Measurements from ENCODE around the gene IQCK. TPM values are rescaled to one million over a fixed set of nuclear protein-coding genes. Genes with fewer than 3 reads are reported as not detected.

The IQCK gene
- polyA plus RNA-seq, 1 donor from 2014 or later = 3.4 TPM

GRCh38 chr16:19691161-19691711, 26.8 kb upstream of the IQCK start:
- H3K4me3 Mint-ChIP-seq = no peak overlapping the region
- H3K36me3 Mint-ChIP-seq = peaks cover 8% of the 10 kb centered on the region
- H3K27ac Mint-ChIP-seq = no peak overlapping the region
- H3K27me3 Mint-ChIP-seq = no peaks in the 10 kb centered on the region
- H3K4me1 Mint-ChIP-seq = peaks cover 0 to 5% (median 0%) of the 10 kb centered on the region in 3 donors
- no peaks in the 10 kb centered on the region for H3K9me3 Mint-ChIP-seq

- Mint-ChIP-seq H3K27ac (no peak overlapping the region), H3K9me3 (no peaks in the 10 kb centered on the region), H3K27me3 (no peaks in the 10 kb centered on the region), H3K36me3 (peaks cover 6% of the 10 kb centered on the region), H3K4me1 (peaks cover 0 to 5% (median 2%) of the 10 kb centered on the region in 3 donors), H3K4me3 (no peak overlapping the region)
Measured at GRCh38 chr16:19694989-19695388, 23.1 kb upstream of the IQCK start.

GRCh38 chr16:19696328-19696727, 21.7 kb upstream of the IQCK start:
- H3K36me3 Mint-ChIP-seq = peaks cover 9% of the 10 kb centered on the region
- H3K27me3 Mint-ChIP-seq = no peaks in the 10 kb centered on the region
- H3K27ac Mint-ChIP-seq = no peak overlapping the region
- H3K9me3 Mint-ChIP-seq = no peaks in the 10 kb centered on the region
- H3K4me1 Mint-ChIP-seq = peaks cover 0 to 5% (median 2%) of the 10 kb centered on the region in 3 donors
- H3K4me3 Mint-ChIP-seq = no peak overlapping the region

- H3K36me3 Mint-ChIP-seq = peaks cover 7% of the 10 kb centered on the region
- H3K4me3 Mint-ChIP-seq = no peak overlapping the region
- no peaks in the 10 kb centered on the region for H3K9me3 Mint-ChIP-seq
- H3K4me1 Mint-ChIP-seq = peaks cover 0 to 5% (median 2%) of the 10 kb centered on the region in 3 donors
- H3K27me3 Mint-ChIP-seq = no peaks in the 10 kb centered on the region
- H3K27ac Mint-ChIP-seq = no peak overlapping the region
Measured at GRCh38 chr16:19696961-19697360, 21.1 kb upstream of the IQCK start.

- no peaks in the 10 kb centered on the region for H3K27me3 Mint-ChIP-seq
- peaks cover 12% of the 10 kb centered on the region for H3K36me3 Mint-ChIP-seq
- H3K4me1 Mint-ChIP-seq = peaks cover 0 to 5% (median 2%) of the 10 kb centered on the region in 3 donors
- H3K4me3 Mint-ChIP-seq = no peak overlapping the region
- no peaks in the 10 kb centered on the region for H3K9me3 Mint-ChIP-seq
- no peak overlapping the region for H3K27ac Mint-ChIP-seq
Measured at GRCh38 chr16:19697756-19698318, 20.2 kb upstream of the IQCK start.

- Mint-ChIP-seq H3K4me3 (no peak overlapping the region), H3K36me3 (peaks cover 13% of the 10 kb centered on the region), H3K27me3 (no peaks in the 10 kb centered on the region), H3K4me1 (peaks cover 0 to 3% (median 2%) of the 10 kb centered on the region in 3 donors), H3K27ac (no peak overlapping the region), H3K9me3 (no peaks in the 10 kb centered on the region)
Measured at GRCh38 chr16:19698480-19699465, 19.3 kb upstream of the IQCK start.

- H3K4me1 Mint-ChIP-seq = peaks cover 0 to 3% (median 2%) of the 10 kb centered on the region in 3 donors
- no peak overlapping the region for H3K4me3 Mint-ChIP-seq
- H3K36me3 Mint-ChIP-seq = peaks cover 15% of the 10 kb centered on the region
- no peaks in the 10 kb centered on the region for H3K9me3 Mint-ChIP-seq
- H3K27me3 Mint-ChIP-seq = no peaks in the 10 kb centered on the region
- H3K27ac Mint-ChIP-seq = no peak overlapping the region
Measured at GRCh38 chr16:19699472-19699871, 18.6 kb upstream of the IQCK start.

- Mint-ChIP-seq H3K27ac (peak overlapping the region in 1 of 3 donors; percentile 46), H3K4me3 (no peak overlapping the region), H3K9me3 (no peaks in the 10 kb centered on the region), H3K4me1 (peaks cover 0 to 2% (median under 1%) of the 10 kb centered on the region in 3 donors), H3K36me3 (peaks cover 17% of the 10 kb centered on the region), H3K27me3 (no peaks in the 10 kb centered on the region)
Measured at GRCh38 chr16:19700319-19700781, 17.7 kb upstream of the IQCK start.

GRCh38 chr16:19701091-19701490, 17.0 kb upstream of the IQCK start:
- Mint-ChIP-seq H3K9me3 (no peaks in the 10 kb centered on the region), H3K36me3 (peaks cover 17% of the 10 kb centered on the region), H3K27ac (no peak overlapping the region), H3K4me3 (no peak overlapping the region), H3K27me3 (no peaks in the 10 kb centered on the region), H3K4me1 (peaks cover 0 to 2% (median 0%) of the 10 kb centered on the region in 3 donors)

- H3K36me3 Mint-ChIP-seq = peaks cover 17% of the 10 kb centered on the region
- no peaks in the 10 kb centered on the region for H3K27me3 Mint-ChIP-seq
- H3K4me1 Mint-ChIP-seq = peaks cover 0 to 2% (median 0%) of the 10 kb centered on the region in 3 donors
- H3K4me3 Mint-ChIP-seq = no peak overlapping the region
- no peak overlapping the region for H3K27ac Mint-ChIP-seq
- H3K9me3 Mint-ChIP-seq = no peaks in the 10 kb centered on the region
Measured at GRCh38 chr16:19703172-19703889, 14.7 kb upstream of the IQCK start.

GRCh38 chr16:19704321-19705145, 13.5 kb upstream of the IQCK start:
- no peaks in the 10 kb centered on the region for H3K9me3 Mint-ChIP-seq
- peaks cover 0 to 3% (median 0%) of the 10 kb centered on the region in 3 donors for H3K4me1 Mint-ChIP-seq
- no peaks in the 10 kb centered on the region for H3K27me3 Mint-ChIP-seq
- H3K27ac Mint-ChIP-seq = no peak overlapping the region
- no peak overlapping the region for H3K4me3 Mint-ChIP-seq
- H3K36me3 Mint-ChIP-seq = peaks cover 18% of the 10 kb centered on the region

GRCh38 chr16:19705146-19705501, 12.9 kb upstream of the IQCK start:
- Mint-ChIP-seq H3K27ac (no peak overlapping the region), H3K4me3 (no peak overlapping the region), H3K4me1 (peaks cover 0 to 3% (median 0%) of the 10 kb centered on the region in 3 donors), H3K36me3 (peaks cover 15% of the 10 kb centered on the region), H3K9me3 (no peaks in the 10 kb centered on the region), H3K27me3 (no peaks in the 10 kb centered on the region)

- H3K27me3 Mint-ChIP-seq = no peaks in the 10 kb centered on the region
- H3K4me3 Mint-ChIP-seq = no peak overlapping the region
- peaks cover 14% of the 10 kb centered on the region for H3K36me3 Mint-ChIP-seq
- H3K27ac Mint-ChIP-seq = no peak overlapping the region
- peaks cover 0 to 3% (median 0%) of the 10 kb centered on the region in 3 donors for H3K4me1 Mint-ChIP-seq
- no peaks in the 10 kb centered on the region for H3K9me3 Mint-ChIP-seq
Measured at GRCh38 chr16:19705843-19706242, 12.2 kb upstream of the IQCK start.

GRCh38 chr16:19706846-19707245, 11.2 kb upstream of the IQCK start:
- no peaks in the 10 kb centered on the region for H3K27me3 Mint-ChIP-seq
- peaks cover 0 to 3% (median 2%) of the 10 kb centered on the region in 3 donors for H3K4me1 Mint-ChIP-seq
- no peak overlapping the region for H3K4me3 Mint-ChIP-seq
- H3K36me3 Mint-ChIP-seq = peaks cover 14% of the 10 kb centered on the region
- no peaks in the 10 kb centered on the region for H3K9me3 Mint-ChIP-seq
- peak overlapping the region in 1 of 3 donors; percentile 57 for H3K27ac Mint-ChIP-seq
